ELR (cell line): ENCODE results near the gene MTMR4.
A peak's percentile ranks its signal among the peaks of the same experiment; 100 is the strongest.
"Not testable (repeated sequence)": the region's sequence is repeated elsewhere in the genome, so short reads cannot be mapped to it uniquely, and the experiment has no call there.

Source experiments
- DNase-seq: peaks from one replicate; pipeline ENCODE4 v3.0.0-alpha.2; 2015; ENCODE audit warnings: low read depth

MTMR4 gene

GRCh38 chr17:58513965-58514769 lies at the start of gene MTMR4:
TSS of gene MTMR4 (minus strand) at chr17:58514638. CDS start at chr17:58514407, 231 bp downstream.
- DNase-seq, result peak; percentile 86

GRCh38 chr17:58560511-58560910 lies 46.1 kb upstream of the MTMR4 start:
- no peak for DNase-seq

DNA sequence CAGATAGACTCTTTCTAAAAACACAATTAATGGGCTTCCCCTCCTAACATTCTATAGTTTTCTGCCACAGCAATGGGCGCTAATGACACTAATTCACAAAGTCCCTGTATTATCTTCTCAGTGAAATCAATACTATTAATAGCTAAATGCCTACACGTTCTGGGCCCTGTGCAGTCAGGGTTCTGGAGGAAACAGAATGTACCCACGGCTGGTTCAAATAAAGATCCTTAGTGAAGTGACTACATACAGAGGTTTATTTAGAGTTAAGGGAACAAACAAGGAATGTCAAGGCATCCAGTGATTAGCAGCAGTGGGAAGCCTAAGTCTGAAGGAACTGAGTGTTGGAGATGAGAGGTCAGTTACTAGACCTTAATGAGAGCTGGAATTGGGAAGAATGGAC lies 43.5 kb upstream of the MTMR4 start:
- DNase-seq, result no peak

DNA sequence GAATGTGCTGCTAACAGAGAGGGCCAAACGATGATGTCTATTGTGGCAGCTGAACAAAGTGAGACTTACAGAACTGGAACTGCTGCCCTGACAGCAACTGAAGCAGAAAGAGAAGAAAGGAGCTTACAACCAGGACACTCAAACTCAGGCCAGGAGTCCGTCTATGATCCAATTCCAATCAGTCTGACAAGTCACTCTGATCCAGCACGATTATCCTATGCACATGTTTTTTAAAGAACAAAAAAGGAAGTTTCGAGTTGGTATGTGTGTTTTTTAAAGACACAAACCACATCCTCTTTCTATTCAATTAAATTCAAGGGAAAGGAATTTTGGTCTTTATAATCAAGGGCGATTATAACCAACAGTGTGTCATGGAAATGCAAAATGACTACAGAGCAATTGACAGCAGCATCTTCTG lies 42.4 kb upstream of the MTMR4 start:
- DNase-seq, result no peak

DNA sequence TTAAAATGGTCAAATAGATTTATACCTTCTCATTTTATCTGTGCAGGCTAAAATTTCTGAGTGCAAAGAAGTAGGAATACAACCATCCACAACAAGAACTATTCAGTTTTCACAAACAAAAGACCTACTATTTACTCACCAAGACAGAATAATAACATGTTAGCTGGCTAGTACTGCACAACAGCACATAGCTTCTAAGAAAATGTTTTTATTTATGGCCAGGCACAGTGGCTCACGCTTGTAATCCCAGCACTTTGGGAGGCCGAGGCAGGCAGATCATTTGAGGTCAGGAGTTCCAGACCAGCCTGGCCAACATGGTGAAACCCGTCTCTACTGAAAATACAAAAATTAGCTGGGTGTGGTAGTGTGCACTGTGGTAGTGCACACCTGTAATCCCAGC lies 40.7 kb upstream of the MTMR4 start:
- not testable (repeated sequence) for DNase-seq

- peak; percentile 31 for DNase-seq
Observed at GRCh38 chr17:58541249-58541648, 26.8 kb upstream of the MTMR4 start.

DNA sequence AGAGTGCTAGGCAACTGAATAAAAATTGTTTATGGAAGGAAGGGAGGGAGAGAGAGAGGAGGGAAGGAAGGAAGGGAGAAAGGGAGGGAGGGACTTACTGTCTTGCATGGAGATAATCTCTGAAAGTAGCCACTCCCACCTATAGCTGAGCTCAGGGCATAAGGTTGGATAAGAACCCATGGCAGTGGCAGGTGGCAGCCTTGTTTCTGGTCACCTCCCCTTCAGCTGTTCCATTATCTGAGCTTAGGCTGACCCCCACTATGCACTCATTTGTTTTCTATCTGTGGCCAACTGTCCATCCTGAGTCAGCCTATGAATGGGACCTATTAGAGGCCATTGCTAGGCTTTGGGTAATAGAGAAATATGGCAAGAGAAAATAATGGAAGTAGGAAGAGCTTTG lies 25.3 kb upstream of the MTMR4 start:
- DNase-seq, result no peak

DNA sequence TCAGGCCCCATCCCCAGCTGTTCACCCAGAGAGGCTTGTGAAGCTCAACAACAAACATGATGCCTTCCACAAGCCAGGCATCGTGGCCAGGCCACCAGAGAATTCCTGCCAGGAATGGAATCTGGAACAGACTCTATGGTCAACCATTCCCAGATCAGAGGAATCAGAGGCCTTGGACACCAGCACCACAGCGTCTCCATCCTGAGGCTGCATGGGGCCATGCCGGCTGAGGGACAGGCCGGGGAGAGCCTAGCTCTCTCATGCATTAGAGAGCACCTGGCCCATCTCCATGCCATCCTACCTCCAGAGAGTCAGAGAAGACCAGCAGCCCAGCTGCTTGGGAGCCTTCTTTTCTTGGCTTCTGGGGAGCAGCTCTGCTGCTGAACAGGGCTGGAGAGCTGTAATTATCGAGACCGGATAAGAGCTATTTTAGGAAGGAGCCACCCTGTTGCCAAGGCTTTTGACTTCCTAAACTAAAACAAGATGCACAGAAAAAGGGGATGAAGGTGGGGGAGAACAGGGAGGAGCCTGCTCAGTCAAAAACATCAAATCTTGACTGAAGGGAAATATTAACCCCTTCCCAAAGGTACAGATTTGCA lies 24.5 kb upstream of the MTMR4 start:
- no peak for DNase-seq

DNA sequence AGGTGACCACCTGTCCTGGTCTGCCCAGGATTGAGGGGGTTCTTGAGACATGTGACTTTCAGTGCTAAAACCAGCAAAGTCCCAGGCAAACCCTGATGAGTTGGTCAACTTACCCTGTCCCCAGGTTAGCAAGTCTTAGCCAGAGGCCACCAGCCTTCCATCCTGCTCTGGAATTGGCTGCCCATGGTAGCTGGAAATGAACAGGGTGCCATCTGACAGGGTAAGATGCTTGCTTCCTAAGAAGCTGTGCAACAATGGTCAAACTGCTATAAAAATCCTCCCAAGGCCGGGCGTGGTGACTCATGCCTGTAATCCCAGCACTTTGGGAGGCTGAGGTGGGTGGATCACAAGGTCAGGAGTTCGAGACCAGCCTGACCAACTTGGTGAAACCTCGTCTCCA lies 22.8 kb upstream of the MTMR4 start:
- DNase-seq, result no peak

DNA sequence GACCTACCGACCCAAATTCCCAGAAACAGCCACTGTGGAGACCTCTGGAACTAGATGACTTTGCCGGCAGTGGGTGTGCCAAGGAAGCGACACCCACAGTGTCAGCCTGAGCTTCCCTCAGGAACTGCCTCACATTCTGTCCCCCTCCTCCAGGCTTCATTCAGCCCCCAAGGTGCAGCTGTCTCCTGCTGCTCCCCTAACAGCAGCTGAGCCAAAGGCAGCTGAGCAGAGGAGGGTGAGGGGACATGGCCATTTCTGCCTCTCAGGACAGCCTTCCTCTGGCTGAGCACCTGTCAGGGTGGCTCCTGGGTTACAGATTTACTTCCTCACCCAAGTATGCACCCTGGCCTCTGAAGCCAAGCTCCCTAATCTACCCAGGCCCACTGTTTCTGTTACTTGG lies 22.1 kb upstream of the MTMR4 start:
- DNase-seq, result no peak

- peak; percentile 76 for DNase-seq
Observed at GRCh38 chr17:58535431-58535830, 21.0 kb upstream of the MTMR4 start.

DNA sequence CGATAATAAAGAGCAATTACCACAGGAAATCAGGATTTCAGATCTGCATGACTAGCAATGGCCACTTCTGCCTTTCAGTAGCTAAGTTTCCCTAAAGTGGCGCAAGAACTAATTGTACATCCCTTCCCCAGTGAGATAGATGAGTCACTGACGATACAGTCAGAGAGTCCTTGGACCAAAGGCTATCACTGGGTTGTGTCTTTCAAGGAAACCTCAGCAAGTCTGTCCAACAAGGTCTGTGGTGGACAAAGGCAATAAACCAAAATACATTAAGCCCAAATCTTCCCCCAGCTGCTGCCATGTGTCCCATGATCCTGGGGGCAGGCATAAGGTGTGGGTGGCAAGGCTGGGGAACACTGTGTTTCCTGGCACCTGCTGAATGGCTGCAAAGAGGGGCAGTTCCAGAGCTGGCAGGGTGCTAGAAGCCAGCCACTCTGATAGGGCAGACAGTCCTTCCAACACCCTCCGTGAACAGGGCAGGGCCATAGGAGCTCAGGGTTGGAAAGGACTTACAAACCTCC lies 20.5 kb upstream of the MTMR4 start:
- DNase-seq, result peak; percentile 90

DNA sequence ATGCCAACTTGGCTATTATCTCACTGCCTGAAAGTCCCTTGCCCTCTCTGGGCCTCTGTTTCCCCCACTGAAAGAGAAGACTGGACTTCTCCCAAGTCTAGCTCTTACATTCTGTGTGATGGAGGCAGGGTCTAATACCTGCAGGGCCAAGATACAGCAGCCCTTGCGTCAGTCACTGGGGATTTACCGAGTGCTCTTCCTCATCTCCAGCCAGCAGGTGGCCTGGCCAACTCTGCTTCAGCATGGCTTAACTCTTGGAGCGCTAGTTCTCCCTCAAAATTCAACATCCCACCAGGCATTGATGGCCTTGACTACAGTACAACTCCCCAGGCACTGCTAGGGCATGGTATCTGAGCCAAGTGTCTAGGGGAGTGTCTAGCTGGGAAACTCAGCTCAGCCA lies 19.9 kb upstream of the MTMR4 start:
- DNase-seq, result no peak

DNA sequence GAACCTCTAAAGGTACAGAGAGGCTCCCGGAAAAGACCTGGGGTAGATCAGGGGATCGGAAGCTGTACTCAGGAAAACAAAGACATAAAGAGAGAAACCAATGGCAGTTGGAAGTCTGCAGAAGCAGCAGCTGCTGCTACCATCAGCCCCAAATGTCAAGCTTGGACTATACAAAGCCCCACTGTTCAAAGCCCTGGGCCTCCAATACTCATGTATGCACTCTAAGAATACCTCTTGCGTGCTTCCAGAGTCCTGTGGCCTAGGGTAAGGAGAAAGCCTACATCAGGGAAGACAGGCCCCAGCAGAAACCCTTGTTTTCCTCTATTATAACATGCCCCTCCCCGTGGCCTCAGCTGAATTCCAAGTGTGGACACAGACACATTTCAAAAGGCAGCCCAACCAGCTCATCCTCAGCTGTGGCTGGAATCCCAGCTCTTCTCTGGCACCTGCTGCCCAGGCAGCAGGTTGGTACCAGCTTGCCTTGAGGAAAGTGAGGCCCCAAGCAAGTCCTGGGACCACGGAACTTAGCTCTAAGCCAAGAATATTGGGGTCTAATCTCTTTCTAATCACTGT lies 19.3 kb upstream of the MTMR4 start:
- no peak for DNase-seq

DNA sequence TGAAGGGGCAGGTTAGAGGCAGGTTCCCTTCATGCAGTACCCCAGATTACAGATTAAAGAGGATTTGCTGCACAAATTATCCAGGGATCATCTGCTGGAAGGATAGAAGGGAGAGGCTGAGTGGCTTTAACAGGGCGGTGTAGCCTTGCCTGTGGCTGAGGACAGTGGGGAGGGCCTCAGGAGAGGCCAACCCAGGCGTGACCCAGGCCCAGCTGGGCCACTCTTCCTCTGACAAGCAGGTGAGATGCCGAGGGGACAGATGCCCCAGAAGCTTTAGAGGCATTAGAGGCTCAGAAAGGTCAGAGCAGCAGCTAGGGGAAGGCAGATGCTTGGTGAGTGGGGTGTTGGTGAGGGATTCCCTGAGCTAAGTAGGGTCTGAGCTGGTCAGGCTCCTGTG lies 18.1 kb upstream of the MTMR4 start:
- DNase-seq, result no peak

DNA sequence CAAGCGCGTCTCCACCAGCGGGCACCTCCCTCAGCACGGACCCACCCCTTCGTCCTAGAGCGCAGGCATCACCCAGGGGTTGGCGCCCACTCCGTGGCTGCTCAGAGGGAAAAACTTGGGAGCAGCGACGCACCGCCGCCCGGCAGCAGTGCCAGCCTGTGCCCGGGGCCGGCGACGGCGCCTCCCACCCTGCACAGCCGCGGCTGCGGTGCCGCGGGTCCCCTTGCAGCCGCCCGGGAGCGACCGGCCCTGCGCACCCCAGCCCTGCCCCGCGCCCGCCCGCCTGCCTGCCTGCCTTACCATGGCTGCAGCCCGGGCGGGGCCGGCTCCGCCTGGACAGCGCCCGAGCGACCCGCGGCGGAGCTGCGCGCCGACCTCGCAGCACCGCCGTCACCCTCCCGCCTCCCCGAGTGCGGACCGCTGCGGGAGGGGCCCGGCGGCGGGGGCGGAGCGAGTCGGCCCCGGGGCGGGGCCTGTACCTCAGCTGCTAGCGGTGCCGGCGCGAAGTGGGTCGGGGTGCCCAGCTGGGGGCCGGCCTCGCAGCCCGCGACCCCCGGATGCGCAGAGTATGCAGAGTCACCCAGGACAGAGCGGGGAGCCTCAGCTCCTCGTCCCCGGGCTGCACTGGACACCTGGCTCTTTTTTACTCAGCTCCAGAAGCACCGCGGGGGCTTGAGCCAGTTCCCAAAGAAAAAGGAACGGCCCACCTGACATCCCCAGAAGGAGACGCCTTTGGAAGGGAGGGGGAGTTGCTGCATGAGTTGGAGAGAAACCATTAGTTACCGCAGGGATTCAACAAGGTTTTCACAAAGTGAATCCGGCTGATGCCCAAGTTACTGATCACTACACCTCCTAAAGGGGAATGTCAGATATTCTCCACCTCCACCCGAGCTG lies 17.5 kb upstream of the MTMR4 start:
- peak; percentile 69 for DNase-seq

DNA sequence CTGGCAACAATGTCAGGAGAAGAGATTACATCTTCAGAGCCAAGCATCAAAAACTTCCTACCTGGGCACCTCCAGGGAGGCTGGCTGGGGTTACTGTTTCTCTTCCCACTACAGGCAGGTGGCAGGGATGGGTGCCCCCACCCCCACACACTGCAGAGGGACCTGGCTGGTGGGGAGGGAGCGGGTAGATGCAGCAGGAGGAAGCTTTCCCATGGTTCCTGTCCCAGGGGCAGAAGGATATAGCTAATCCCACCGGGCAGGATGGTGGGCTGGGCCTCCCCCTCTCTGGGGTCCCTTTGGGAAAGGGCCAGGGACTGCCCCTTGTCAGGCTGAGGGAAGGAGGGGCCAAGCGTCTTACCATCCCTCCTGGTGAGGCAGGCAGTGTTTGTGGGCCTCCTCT lies 16.7 kb upstream of the MTMR4 start:
- no peak for DNase-seq

DNA sequence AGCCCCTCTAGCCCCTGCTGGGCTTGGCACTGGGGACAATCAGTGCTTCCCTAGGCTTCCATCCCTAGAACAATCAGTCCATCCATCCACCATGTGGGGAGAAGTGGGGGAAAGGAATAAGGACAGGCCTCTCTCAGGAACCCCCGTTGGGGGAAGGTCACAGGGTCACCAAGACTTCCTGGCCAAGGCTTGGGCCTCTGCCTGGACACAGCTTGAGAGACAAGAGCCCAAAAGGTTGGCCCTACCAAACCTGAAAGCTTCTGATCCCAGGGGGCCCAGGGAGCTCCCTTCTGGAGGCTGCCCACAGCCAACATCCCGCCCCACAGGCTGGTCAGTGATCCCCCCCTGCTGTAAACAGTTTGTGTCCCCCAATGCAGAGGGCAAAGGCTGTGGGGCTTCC lies 16.2 kb upstream of the MTMR4 start:
- DNase-seq, result no peak

GRCh38 chr17:58529275-58529674 lies 14.8 kb upstream of the MTMR4 start:
- DNase-seq, result no peak

DNA sequence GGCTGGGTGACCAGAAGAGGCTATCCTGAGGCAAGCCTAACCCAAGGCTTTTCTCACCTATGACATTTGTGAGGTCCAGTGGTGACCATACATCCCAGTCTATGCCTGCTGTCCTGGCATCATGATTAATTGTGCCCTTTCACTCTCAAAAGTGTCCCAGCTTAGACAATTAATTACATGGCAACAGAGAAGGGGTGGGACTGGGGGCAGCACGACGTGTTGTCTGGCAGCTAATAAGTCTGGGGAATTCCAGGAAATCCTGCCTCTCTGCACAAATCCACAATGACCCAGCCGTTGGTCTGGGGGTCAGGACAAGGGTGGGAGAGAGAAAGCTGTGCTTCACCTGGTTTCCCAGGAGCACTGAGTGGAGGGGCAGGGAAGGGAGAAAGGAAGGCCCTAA lies 14.0 kb upstream of the MTMR4 start:
- no peak for DNase-seq

DNA sequence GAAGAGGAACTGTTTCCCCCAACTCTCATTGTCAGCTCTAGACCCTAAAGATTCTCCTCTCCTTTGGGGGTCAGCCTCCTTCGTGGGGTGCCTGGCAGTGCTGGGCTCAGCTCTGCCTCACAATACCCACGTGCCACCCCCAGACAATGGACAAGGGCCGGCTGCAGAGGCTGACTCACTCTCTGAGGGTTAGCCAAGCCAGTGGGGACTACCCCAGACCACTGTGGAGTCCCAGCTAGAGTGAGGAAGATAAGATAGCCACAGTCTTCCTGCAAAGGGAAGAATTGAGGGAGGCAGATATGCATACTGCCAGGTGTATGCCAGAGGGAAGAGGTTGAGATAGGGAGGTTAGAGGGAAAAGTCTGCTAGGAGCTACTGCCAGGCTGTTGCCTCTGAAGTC lies 13.5 kb upstream of the MTMR4 start:
- peak; percentile 57 for DNase-seq

GRCh38 chr17:58527306-58527705 lies 12.9 kb upstream of the MTMR4 start:
- peak; percentile 26 for DNase-seq
